HepG2 (cell line): ENCODE results near the gene CCNYL1.

Source experiments
- CREM ChIP-seq, 2 experiments: sonication (generic) in 1 of 2; formaldehyde crosslinking in 1 of 2; IDR thresholded peaks; 2 replicates each; pipeline versions ENCODE4 v1.4.0 to v1.6.1; 2016 to 2020; ENCODE audit warnings: antibody characterized with exemption in 1 of 2, mild to moderate bottlenecking in 1 of 2, missing genetic modification reagents in 1 of 2
- IKZF1 ChIP-seq: fragments of 450-650 bp; IDR thresholded peaks from 2 replicates; pipeline ENCODE4 v1.7.1; 2016
- IRX3 ChIP-seq: sonication (generic); formaldehyde crosslinking; IDR thresholded peaks from 2 replicates; pipeline ENCODE4 v1.8.1; 2023; ENCODE audit warnings: mild to moderate bottlenecking, low read depth, missing genetic modification reagents, borderline replicate concordance
- MYC ChIP-seq: sonication (generic); formaldehyde crosslinking; IDR thresholded peaks from 2 replicates; pipeline ENCODE4 v1.9.0; 2021; ENCODE audit warnings: missing genetic modification reagents, borderline replicate concordance
- RXRA ChIP-seq: sonication (generic); formaldehyde crosslinking; IDR thresholded peaks from 2 replicates; pipeline ENCODE4 v1.5.1; 2020; ENCODE audit warnings: missing genetic modification reagents
- SMC3 ChIP-seq: IDR thresholded peaks from 2 replicates; pipeline ENCODE4 v1.6.1; 2011; ENCODE audit warnings: low read length, improper control_type of control experiment
- TF ChIP-seq, protein P1 (sequence below): IDR thresholded peaks from 2 replicates; pipeline ENCODE4 v1.6.1; 2012; ENCODE audit warnings: low read depth, low read length, improper control_type of control experiment
- TF ChIP-seq, protein P2 (sequence below): sonication (generic); formaldehyde crosslinking; IDR thresholded peaks from 2 replicates; pipeline ENCODE4 v1.5.0; 2020; ENCODE audit warnings: mild to moderate bottlenecking, missing genetic modification reagents, moderate library complexity
- TF ChIP-seq, protein P3 (sequence below): sonication (generic); formaldehyde crosslinking; IDR thresholded peaks from 2 replicates; pipeline ENCODE4 v1.5.1; 2020; ENCODE audit warnings: missing genetic modification reagents, mild to moderate bottlenecking, borderline replicate concordance
- TF ChIP-seq, protein P4 (sequence below), 2 experiments: fragments of 450-650 bp in 1 of 2; sonication (generic) in 1 of 2; formaldehyde crosslinking; IDR thresholded peaks; 2 replicates each; pipeline versions ENCODE4 v1.5.0 to v1.8.0; 2020 to 2022; ENCODE audit warnings: mild to moderate bottlenecking in 1 of 2, missing genetic modification reagents in 1 of 2

DNA sequence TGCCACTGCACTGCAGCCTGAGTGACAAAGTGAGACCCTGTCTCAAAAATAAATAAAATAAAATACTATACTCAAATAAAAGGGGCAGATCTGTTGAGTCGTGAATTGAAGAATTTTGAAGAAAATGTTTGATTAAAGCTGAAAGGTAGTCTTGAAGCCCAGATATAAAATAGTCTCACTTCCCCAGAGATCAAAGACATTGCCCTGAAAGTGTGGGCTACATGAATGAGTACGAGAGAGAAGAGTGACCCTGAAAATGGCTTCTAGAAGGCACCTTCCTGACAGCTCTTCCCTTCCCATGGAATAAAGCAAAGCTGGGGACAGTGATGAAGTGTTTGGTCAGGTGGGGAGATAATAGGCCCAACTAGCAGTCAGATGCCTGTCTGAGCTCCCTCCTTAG, 72.1 kb downstream of the CCNYL1 start:
- TF ChIP-seq, protein P1, sequence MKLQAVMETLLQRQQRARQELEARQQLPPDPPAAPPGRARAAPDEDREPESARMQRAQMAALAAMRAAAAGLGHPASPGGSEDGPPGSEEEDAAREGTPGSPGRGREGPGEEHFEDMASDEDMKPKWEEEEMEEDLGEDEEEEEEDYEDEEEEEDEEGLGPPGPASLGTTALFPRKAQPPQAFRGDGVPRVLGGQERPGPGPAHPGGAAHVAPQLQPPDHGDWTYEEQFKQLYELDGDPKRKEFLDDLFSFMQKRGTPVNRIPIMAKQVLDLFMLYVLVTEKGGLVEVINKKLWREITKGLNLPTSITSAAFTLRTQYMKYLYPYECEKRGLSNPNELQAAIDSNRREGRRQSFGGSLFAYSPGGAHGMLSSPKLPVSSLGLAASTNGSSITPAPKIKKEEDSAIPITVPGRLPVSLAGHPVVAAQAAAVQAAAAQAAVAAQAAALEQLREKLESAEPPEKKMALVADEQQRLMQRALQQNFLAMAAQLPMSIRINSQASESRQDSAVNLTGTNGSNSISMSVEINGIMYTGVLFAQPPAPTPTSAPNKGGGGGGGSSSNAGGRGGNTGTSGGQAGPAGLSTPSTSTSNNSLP, result no peak
- no peak for TF ChIP-seq MYC (CRISPR knock-in tag)
- TF ChIP-seq, protein P2, sequence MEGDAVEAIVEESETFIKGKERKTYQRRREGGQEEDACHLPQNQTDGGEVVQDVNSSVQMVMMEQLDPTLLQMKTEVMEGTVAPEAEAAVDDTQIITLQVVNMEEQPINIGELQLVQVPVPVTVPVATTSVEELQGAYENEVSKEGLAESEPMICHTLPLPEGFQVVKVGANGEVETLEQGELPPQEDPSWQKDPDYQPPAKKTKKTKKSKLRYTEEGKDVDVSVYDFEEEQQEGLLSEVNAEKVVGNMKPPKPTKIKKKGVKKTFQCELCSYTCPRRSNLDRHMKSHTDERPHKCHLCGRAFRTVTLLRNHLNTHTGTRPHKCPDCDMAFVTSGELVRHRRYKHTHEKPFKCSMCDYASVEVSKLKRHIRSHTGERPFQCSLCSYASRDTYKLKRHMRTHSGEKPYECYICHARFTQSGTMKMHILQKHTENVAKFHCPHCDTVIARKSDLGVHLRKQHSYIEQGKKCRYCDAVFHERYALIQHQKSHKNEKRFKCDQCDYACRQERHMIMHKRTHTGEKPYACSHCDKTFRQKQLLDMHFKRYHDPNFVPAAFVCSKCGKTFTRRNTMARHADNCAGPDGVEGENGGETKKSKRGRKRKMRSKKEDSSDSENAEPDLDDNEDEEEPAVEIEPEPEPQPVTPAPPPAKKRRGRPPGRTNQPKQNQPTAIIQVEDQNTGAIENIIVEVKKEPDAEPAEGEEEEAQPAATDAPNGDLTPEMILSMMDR (CRISPR knock-in tag), result no peak
- TF ChIP-seq, protein P3, sequence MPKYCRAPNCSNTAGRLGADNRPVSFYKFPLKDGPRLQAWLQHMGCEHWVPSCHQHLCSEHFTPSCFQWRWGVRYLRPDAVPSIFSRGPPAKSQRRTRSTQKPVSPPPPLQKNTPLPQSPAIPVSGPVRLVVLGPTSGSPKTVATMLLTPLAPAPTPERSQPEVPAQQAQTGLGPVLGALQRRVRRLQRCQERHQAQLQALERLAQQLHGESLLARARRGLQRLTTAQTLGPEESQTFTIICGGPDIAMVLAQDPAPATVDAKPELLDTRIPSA (CRISPR knock-in tag), result no peak
- no peak for TF ChIP-seq IRX3 (CRISPR knock-in tag)
- TF ChIP-seq SMC3, result no peak
- no peak for TF ChIP-seq IKZF1
- TF ChIP-seq, protein P4, sequence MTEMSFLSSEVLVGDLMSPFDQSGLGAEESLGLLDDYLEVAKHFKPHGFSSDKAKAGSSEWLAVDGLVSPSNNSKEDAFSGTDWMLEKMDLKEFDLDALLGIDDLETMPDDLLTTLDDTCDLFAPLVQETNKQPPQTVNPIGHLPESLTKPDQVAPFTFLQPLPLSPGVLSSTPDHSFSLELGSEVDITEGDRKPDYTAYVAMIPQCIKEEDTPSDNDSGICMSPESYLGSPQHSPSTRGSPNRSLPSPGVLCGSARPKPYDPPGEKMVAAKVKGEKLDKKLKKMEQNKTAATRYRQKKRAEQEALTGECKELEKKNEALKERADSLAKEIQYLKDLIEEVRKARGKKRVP (CRISPR knock-in tag; IDR thresholded peaks at IDR 0.05), result no peak
- TF ChIP-seq RXRA (CRISPR knock-in tag), result no peak
- TF ChIP-seq CREM (IDR thresholded peaks at IDR 0.05), result no peak
- no peak for TF ChIP-seq CREM (CRISPR knock-in tag; IDR thresholded peaks at IDR 0.05)
